HepG2 (cell line): ENCODE data around the gene TLE1. TPM values are rescaled to one million over a fixed set of nuclear protein-coding genes. Genes with fewer than 3 reads are reported as not detected.

Source experiments
- ATAC-seq: fragments of 200-7000 bp; cut with Tn5 transposase; 3 replicates; pipeline ENCODE4 v1.9.1; 2020; ENCODE audit warnings: mild to moderate bottlenecking, moderate library complexity
- BruUV-seq: library from RNA; stranded (reverse); fragments of 400-500 nt; replicated peaks from 2 replicates; lab custom pipeline; 2021; lab: Mats Ljungman, UMichigan
- CTCF ChIA-PET: fragments of 300-600 bp; formaldehyde crosslinking; extraction: SDS; loops from one replicate; lab custom pipeline; 2021; ENCODE audit warnings: low total read pairs, inconsistent platforms, low intra/inter-chr PET ratio; lab: Yijun Ruan, JAX
- POLR2A ChIA-PET: fragments of 350-600 bp; sonication (Branson Sonifier 250); formaldehyde crosslinking; loops from one replicate; lab custom pipeline; 2020; ENCODE audit warnings: antibody characterized with exemption, inconsistent platforms; lab: Yijun Ruan, JAX
- DNase-seq: peaks from one replicate; pipeline ENCODE4 v3.0.0-alpha.2; 2015; ENCODE audit warnings: low spot score
- FAIRE-seq: peaks from 3 replicates; lab custom pipeline; 2011; peaks lifted over from hg19 to GRCh38; lab: Jason Lieb, UNC
- H2AFZ ChIP-seq: one replicate; pipeline ENCODE4 v1.6.1; 2011; ENCODE audit warnings: low read length, inconsistent platforms
- H3K27ac ChIP-seq: fragments of 300-600 bp; 3 replicates; pipeline ENCODE4 v1.8.0; 2011; ENCODE audit warnings: mixed run types, mild to moderate bottlenecking, mixed read lengths, low read length, inconsistent platforms; ENCODE audit not compliant: insufficient read depth; ENCODE audit errors: extremely low read length
- H3K27me3 ChIP-seq, 2 experiments: fragments of 200-600 bp in 1 of 2; 2 replicates in 1 of 2; 3 replicates in 1 of 2; pipeline versions ENCODE4 v1.6.0 to v1.8.0; 2011; ENCODE audit warnings: low read length in 2 of 2, mild to moderate bottlenecking in 2 of 2, moderate library complexity in 2 of 2, inconsistent platforms in 1 of 2; ENCODE audit not compliant: insufficient read depth in 2 of 2, control insufficient read depth in 1 of 2
- H3K36me3 ChIP-seq, 2 experiments: fragments of 200-600 bp in 1 of 2; replicated peaks in 1 of 2; 2 replicates in 1 of 2; 3 replicates in 1 of 2; pipeline versions ENCODE4 v1.5.1 to v1.8.0; 2011; ENCODE audit warnings: low read length in 2 of 2, inconsistent platforms in 1 of 2; ENCODE audit not compliant: insufficient read depth in 2 of 2, control insufficient read depth in 1 of 2
- H3K4me1 ChIP-seq: 2 replicates; pipeline ENCODE4 v1.5.1; 2012; ENCODE audit warnings: low read length, inconsistent platforms; ENCODE audit not compliant: insufficient read depth
- H3K4me2 ChIP-seq: 2 replicates; pipeline ENCODE4 v1.6.0; 2011; ENCODE audit warnings: low read depth, low read length, inconsistent platforms
- H3K4me3 ChIP-seq, 3 experiments: fragments of 200-600 bp in 1 of 3; sonication (generic), shearing (Covaris generic) in 1 of 3; replicated peaks in 1 of 3; 2 replicates each; pipeline ENCODE4 v1.5.1; 2011 to 2016; ENCODE audit warnings: low read length in 3 of 3, inconsistent platforms in 2 of 3, low read depth in 2 of 3, mild to moderate bottlenecking in 2 of 3, control low read depth in 1 of 3, mixed read lengths in 1 of 3; ENCODE audit not compliant: insufficient read depth in 1 of 3
- H3K79me2 ChIP-seq: one replicate; pipeline ENCODE4 v1.6.1; 2011; ENCODE audit warnings: low read length, inconsistent platforms; ENCODE audit not compliant: insufficient read depth
- H3K9ac ChIP-seq: 2 replicates; pipeline ENCODE4 v1.6.0; 2011; ENCODE audit warnings: mild to moderate bottlenecking, low read depth, low read length, inconsistent platforms; ENCODE audit not compliant: insufficient read depth
- H3K9me3 ChIP-seq: 2 replicates; pipeline ENCODE4 v1.5.1; 2012; ENCODE audit warnings: mild to moderate bottlenecking, low read length
- H4K20me1 ChIP-seq: 2 replicates; pipeline ENCODE4 v1.6.0; 2011; ENCODE audit warnings: inconsistent platforms, mild to moderate bottlenecking, low read length, moderate library complexity; ENCODE audit not compliant: insufficient read depth
- HMG20A ChIP-seq: IDR thresholded peaks from 2 replicates; pipeline ENCODE4 v1.6.1; 2016; ENCODE audit warnings: borderline replicate concordance
- KDM1A ChIP-seq: IDR thresholded peaks from 2 replicates; pipeline ENCODE4 v1.6.1; 2016; ENCODE audit warnings: missing compliant biosample characterization
- MAZ ChIP-seq, 2 experiments: sonication (generic) in 1 of 2; formaldehyde crosslinking in 1 of 2; IDR thresholded peaks; 2 replicates each; pipeline versions ENCODE4 v1.5.0 to v1.6.1; 2012 to 2020; ENCODE audit warnings: low read depth in 2 of 2, mild to moderate bottlenecking in 2 of 2, borderline replicate concordance in 1 of 2, improper control_type of control experiment in 1 of 2, low read length in 1 of 2, missing genetic modification reagents in 1 of 2, moderate library complexity in 1 of 2
- MBNL3 ChIP-seq: fragments of 250-450 bp; sonication (Bioruptor Pico); conservative IDR thresholded peaks from 2 replicates; pipeline ENCODE4 v1.8.0; 2022; ENCODE audit warnings: mild to moderate bottlenecking, inconsistent platforms
- MTF2 ChIP-seq: sonication (generic); formaldehyde crosslinking; IDR thresholded peaks from 2 replicates; pipeline ENCODE4 v1.5.0; 2020; ENCODE audit warnings: missing genetic modification reagents, borderline replicate concordance
- PHF8 ChIP-seq: sonication (generic); formaldehyde crosslinking; IDR thresholded peaks from 2 replicates; pipeline ENCODE4 v1.5.0; 2020; ENCODE audit warnings: missing genetic modification reagents
- POLR2AphosphoS5 ChIP-seq: IDR thresholded peaks from 2 replicates; pipeline ENCODE4 v1.6.1; 2012; ENCODE audit warnings: low read depth, low read length
- SAP130 ChIP-seq: IDR thresholded peaks from 2 replicates; pipeline ENCODE4 v1.6.1; 2016; ENCODE audit warnings: low read depth
- SMAD9 ChIP-seq: sonication (generic); formaldehyde crosslinking; IDR thresholded peaks from 2 replicates; pipeline ENCODE4 v1.5.1; 2020; ENCODE audit warnings: mild to moderate bottlenecking, missing genetic modification reagents
- ZBTB8A ChIP-seq: sonication (generic); formaldehyde crosslinking; IDR thresholded peaks from 2 replicates; pipeline ENCODE4 v1.4.0; 2020; ENCODE audit warnings: mild to moderate bottlenecking, low read depth, missing genetic modification reagents, borderline replicate concordance
- ZC3H4 ChIP-seq: sonication (generic); formaldehyde crosslinking; IDR thresholded peaks from 2 replicates; pipeline ENCODE4 v1.4.0; 2020; ENCODE audit warnings: missing genetic modification reagents, borderline replicate concordance
- ZNF101 ChIP-seq: sonication (generic); formaldehyde crosslinking; IDR thresholded peaks from 2 replicates; pipeline ENCODE4 v1.4.0; 2020; ENCODE audit warnings: mild to moderate bottlenecking, low read depth, missing genetic modification reagents, borderline replicate concordance
- ZNF121 ChIP-seq: sonication (generic); formaldehyde crosslinking; IDR thresholded peaks from 2 replicates; pipeline ENCODE4 v1.5.0; 2020; ENCODE audit warnings: mild to moderate bottlenecking, missing genetic modification reagents
- ZNF598 ChIP-seq: sonication (generic); formaldehyde crosslinking; IDR thresholded peaks from 2 replicates; pipeline ENCODE4 v1.5.1; 2020; ENCODE audit warnings: mild to moderate bottlenecking, missing genetic modification reagents, borderline replicate concordance
- WGBS: methylation state at CpG from one replicate; pipeline ENCODE4 v1.1.6; 2017; ENCODE audit warnings: low lambda C conversion rate; 5-methylcytosine and 5-hydroxymethylcytosine counted together
- in situ Hi-C: cut with HindIII; loops from 2 replicates; pipeline ENCODE4 v1.10.0; 2017; ENCODE audit warnings: low pct_unique_long_range_greater_than_20kb; ENCODE audit not compliant: extremely low pct_ligation_motif_present
- intact Hi-C: fragments of 100-400 bp; cut with micrococcal nuclease; formaldehyde crosslinking; loops from one replicate; pipeline ENCODE4 v1.10.0; 2022; ENCODE audit not compliant: unreplicated experiment
- polyA plus RNA-seq, 8 experiments: library from polyadenylated mRNA; depleted of rRNA in 3 of 8; stranded (reverse) in 7 of 8; unstranded in 1 of 8; fragments of >200 nt; fragmentation: Illumina TruSeq in 4 of 8; extraction: Trizol in 4 of 8; gene quantifications; 2 replicates each; pipeline versions ENCODE4 v1.2.1 to v1.2.3, GENCODE V29; 2011 to 2016; ENCODE audit warnings: low read depth in 4 of 8, missing spikeins in 1 of 8, mixed read lengths in 1 of 8; ENCODE audit not compliant: insufficient read depth in 1 of 8
- total RNA-seq, 5 experiments: library from RNA; depleted of rRNA; stranded (reverse); fragments of >200 nt; fragmentation: Illumina TruSeq; extraction: Trizol; gene quantifications; 2 replicates each; pipeline ENCODE4 v1.2.3, GENCODE V29; 2016; ENCODE audit warnings: low read depth in 1 of 5
- TF ChIP-seq, protein P1 (sequence below): fragments of 450-650 bp; IDR thresholded peaks from 2 replicates; pipeline ENCODE4 v1.6.1; 2017
- TF ChIP-seq, protein P2 (sequence below): sonication (generic); formaldehyde crosslinking; IDR thresholded peaks from 2 replicates; pipeline ENCODE4 v1.4.0; 2020; ENCODE audit warnings: missing genetic modification reagents, low read depth, mild to moderate bottlenecking, borderline replicate concordance
- TF ChIP-seq, protein P3 (sequence below): sonication (generic); formaldehyde crosslinking; IDR thresholded peaks from 2 replicates; pipeline ENCODE4 v1.9.0; 2021; ENCODE audit warnings: missing genetic modification reagents, borderline replicate concordance
- TF ChIP-seq, protein P4 (sequence below): sonication (generic); formaldehyde crosslinking; IDR thresholded peaks from 2 replicates; pipeline ENCODE4 v1.5.0; 2020; ENCODE audit warnings: missing genetic modification reagents
- TF ChIP-seq, protein P5 (sequence below): sonication (generic); formaldehyde crosslinking; IDR thresholded peaks from 2 replicates; pipeline ENCODE4 v1.8.0; 2022; ENCODE audit warnings: mild to moderate bottlenecking, missing genetic modification reagents

The TLE1 gene
- total and polyA plus RNA-seq, 2 of the 13 experiments (the other 11 are each of a cell fraction or from before 2014, with no cell fraction given): 35.9 to 109 TPM

DNA sequence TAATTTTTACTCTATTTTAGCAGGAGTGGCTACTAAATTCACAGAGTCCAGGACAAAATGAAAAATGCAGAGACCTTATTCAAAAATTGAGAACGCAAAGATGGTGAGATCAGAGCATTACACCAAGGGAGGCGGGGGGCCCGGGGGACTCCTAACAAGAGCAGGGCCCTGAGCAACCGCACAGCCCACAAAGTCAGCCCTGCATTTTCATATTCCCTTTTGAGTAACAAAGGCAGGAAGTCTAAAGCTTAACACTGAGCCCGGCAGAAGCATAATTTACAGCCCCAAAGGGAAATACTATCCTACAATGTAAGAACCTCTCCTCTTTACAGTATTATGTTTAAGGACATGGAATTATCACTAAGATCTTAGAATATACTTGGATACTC, 69.4 kb downstream of the TLE1 start:
- intact Hi-C loops (no loop called here), in situ Hi-C loops (no loop called here)
- Histone ChIP-seq H3K79me2 (no peaks in the 10 kb centered on the region), H3K4me3 (no peak overlapping the region), H3K27me3 (no peaks in the 10 kb centered on the region), H3K9ac (no peak overlapping the region), H4K20me1 (no peaks in the 10 kb centered on the region), H2AFZ (no peak overlapping the region), H3K9me3 (no peaks in the 10 kb centered on the region), H3K4me2 (no peak overlapping the region), H3K4me1 (no peaks in the 10 kb centered on the region), H3K36me3 (peaks cover 14 to 64% of the 10 kb centered on the region in 2 experiments), H3K27ac (no peak overlapping the region)
- DNase-seq (no peak), ATAC-seq (no peak), FAIRE-seq (no peak)
- TF ChIP-seq, protein P1, sequence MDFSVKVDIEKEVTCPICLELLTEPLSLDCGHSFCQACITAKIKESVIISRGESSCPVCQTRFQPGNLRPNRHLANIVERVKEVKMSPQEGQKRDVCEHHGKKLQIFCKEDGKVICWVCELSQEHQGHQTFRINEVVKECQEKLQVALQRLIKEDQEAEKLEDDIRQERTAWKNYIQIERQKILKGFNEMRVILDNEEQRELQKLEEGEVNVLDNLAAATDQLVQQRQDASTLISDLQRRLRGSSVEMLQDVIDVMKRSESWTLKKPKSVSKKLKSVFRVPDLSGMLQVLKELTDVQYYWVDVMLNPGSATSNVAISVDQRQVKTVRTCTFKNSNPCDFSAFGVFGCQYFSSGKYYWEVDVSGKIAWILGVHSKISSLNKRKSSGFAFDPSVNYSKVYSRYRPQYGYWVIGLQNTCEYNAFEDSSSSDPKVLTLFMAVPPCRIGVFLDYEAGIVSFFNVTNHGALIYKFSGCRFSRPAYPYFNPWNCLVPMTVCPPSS: no peak
- TF ChIP-seq ZBTB8A (CRISPR knock-in tag) (no peak), MTF2 (CRISPR knock-in tag) (no peak), ZNF598 (CRISPR knock-in tag) (no peak), MAZ (IDR thresholded peaks at IDR 0.05; ENCODE audit: borderline replicate concordance, low read depth, low read length) (no peak), MAZ (CRISPR knock-in tag; IDR thresholded peaks at IDR 0.05; ENCODE audit: low read depth) (no peak), KDM1A (CRISPR knock-in tag) (no peak), MBNL3 (CRISPR knock-in tag) (no peak), SAP130 (no peak), ZC3H4 (CRISPR knock-in tag) (no peak), ZNF101 (no peak), HMG20A (CRISPR knock-in tag) (no peak), ZNF121 (CRISPR knock-in tag) (no peak), POLR2AphosphoS5 (no peak), PHF8 (no peak), SMAD9 (CRISPR knock-in tag) (no peak)
- TF ChIP-seq, protein P2, sequence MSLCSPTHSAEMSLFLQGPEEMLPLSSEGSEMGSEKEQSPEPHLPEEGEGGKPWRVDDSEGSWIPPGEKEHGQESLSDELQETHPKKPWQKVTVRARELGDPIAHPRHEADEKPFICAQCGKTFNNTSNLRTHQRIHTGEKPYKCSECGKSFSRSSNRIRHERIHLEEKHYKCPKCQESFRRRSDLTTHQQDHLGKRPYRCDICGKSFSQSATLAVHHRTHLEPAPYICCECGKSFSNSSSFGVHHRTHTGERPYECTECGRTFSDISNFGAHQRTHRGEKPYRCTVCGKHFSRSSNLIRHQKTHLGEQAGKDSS (CRISPR knock-in tag): no peak
- TF ChIP-seq, protein P3, sequence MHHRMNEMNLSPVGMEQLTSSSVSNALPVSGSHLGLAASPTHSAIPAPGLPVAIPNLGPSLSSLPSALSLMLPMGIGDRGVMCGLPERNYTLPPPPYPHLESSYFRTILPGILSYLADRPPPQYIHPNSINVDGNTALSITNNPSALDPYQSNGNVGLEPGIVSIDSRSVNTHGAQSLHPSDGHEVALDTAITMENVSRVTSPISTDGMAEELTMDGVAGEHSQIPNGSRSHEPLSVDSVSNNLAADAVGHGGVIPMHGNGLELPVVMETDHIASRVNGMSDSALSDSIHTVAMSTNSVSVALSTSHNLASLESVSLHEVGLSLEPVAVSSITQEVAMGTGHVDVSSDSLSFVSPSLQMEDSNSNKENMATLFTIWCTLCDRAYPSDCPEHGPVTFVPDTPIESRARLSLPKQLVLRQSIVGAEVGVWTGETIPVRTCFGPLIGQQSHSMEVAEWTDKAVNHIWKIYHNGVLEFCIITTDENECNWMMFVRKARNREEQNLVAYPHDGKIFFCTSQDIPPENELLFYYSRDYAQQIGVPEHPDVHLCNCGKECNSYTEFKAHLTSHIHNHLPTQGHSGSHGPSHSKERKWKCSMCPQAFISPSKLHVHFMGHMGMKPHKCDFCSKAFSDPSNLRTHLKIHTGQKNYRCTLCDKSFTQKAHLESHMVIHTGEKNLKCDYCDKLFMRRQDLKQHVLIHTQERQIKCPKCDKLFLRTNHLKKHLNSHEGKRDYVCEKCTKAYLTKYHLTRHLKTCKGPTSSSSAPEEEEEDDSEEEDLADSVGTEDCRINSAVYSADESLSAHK (CRISPR knock-in tag): no peak
- TF ChIP-seq, protein P4, sequence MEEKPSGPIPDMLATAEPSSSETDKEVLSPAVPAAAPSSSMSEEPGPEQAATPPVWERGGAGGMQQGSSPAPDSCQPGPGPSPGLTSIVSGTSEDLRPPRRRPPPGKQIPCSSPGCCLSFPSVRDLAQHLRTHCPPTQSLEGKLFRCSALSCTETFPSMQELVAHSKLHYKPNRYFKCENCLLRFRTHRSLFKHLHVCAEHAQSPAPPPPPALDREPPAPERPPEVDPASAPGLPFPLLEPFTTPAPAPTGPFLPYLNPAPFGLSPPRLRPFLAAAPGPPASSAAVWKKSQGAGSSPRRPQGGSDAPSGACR (CRISPR knock-in tag): no peak
- TF ChIP-seq, protein P5, sequence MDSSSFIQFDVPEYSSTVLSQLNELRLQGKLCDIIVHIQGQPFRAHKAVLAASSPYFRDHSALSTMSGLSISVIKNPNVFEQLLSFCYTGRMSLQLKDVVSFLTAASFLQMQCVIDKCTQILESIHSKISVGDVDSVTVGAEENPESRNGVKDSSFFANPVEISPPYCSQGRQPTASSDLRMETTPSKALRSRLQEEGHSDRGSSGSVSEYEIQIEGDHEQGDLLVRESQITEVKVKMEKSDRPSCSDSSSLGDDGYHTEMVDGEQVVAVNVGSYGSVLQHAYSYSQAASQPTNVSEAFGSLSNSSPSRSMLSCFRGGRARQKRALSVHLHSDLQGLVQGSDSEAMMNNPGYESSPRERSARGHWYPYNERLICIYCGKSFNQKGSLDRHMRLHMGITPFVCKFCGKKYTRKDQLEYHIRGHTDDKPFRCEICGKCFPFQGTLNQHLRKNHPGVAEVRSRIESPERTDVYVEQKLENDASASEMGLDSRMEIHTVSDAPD (CRISPR knock-in tag): no peak
- WGBS: 98% methylated on average over 5 of the region's 5 CpGs
- no TSS peak for BruUV-seq
- ChIA-PET POLR2A (no interaction called here), CTCF (no interaction called here)
